Fibroblast of gingiva (primary cell): ENCODE data around the gene PCAT7.
"Not testable (repeated sequence)": the region's sequence is repeated elsewhere in the genome, so short reads cannot be mapped to it uniquely, and the experiment has no call there.

Experiments
- DNase-seq: peaks from one replicate; pipeline ENCODE4 v3.0.0-alpha.2; 2011; ENCODE audit warnings: low read depth

The PCAT7 gene

GRCh38 chr9:94563548-94563947 lies 8.7 kb downstream of the PCAT7 start:
- no peak for DNase-seq

GRCh38 chr9:94564279-94564678 lies 9.4 kb downstream of the PCAT7 start:
- DNase-seq, result not testable (repeated sequence)

DNA sequence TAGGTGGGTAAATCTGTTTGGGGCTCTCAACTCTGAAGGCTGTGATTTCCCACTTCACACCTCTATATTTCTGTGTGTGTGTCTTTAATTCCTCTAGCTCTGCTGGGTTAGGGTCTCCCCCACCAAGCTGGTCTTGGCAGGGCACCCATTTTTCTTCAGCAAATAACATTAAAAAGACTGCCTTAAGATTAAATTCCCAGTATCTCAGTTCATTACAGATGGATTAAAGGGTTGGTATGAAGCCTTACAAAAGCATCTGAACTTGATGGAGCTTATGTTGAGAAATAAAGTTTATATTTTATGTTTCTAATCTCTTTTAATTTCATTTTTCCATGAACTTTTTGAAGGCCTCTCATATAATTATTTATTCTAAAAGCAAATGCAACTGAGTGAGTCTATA lies 11.7 kb downstream of the PCAT7 start:
- no peak for DNase-seq

DNA sequence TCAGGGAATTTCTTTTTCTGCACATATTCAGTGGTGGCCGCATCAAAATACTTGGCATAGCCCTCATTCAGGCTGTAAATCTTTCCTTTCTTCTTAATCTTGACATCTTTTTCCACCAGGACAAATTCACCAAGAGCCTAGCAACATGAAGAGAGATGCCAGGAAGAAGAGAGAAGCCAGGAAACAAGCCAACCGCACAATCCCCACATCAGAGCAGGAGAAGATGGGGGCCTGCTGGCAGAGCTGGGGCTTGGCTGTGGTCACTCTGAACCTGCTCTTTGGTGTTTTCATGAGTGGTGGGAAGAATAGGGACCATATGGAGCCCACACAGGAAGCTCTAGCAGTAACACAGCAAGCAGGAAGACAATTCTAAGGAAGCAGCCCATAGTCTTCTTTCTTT lies 12.4 kb downstream of the PCAT7 start:
- no peak for DNase-seq

DNA sequence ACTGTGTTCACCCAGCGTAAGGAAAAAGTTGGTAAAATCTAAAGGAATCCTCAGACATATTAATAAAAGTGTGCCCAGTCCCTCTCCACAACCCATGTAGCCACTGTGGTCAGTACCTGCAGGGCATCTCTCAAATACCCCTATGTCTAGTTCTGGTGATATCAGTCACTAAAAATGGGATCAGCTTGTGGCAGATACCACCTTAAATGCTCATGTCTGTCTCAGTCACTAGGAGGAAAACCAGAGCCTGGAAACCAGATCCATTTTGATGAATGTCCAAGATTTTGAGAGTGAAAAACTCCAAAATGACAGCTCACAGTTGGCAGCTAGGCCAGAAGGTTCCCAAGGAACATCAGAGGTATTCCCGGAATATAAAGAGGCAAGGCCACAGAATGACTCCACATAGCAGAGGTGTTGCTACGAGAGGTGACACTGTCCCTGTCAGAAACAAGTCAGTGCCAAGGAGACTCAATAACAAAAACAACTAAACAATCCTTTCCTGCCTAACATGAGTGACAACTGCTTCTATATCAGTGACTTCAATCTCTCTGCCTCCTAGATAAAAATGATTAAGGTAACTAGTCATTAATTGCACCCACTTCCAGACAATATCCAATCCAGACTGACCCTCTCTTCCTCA lies 13.5 kb downstream of the PCAT7 start:
- no peak for DNase-seq

DNA sequence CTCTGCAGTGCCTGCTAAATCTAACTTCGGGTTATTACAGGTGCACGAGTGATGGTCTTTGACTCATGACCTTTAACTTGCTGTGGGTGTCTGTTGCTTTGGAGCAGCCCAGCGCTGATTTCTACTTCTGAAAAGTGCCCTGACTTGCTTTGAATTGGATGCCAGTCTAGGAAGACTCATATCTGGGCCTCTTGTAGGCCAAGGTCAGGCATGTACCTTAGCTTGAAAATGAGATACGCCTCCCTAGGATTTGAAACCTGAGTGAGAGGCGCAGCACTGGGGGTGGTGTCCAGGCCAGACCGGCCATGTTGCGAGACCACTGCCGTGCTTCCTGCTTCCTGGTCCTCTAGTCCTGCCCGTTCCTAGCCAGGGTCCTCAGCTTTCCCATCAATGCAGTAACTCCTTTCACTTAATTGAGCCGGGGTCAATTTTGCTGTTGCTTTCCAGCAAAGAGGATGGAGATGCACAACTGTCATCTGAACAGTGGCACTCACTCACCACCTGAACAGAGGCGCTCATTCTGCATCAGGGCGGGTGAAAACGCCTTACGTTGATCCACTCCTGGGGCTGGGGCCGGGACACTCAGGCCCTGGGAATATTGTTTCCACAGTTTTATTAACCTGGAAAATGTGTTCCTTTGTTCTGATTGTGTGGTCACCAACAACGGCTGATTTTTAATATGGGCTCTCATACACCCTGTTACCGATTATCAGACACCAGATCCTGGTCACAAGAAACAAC lies 14.3 kb downstream of the PCAT7 start:
- no peak for DNase-seq

- DNase-seq, result no peak
These were observed 21.2 kb downstream of the PCAT7 start for GRCh38 chr9:94576131-94576530.

GRCh38 chr9:94577036-94577435 lies 22.2 kb downstream of the PCAT7 start:
- DNase-seq, result no peak

- DNase-seq, result no peak
These were observed 22.7 kb downstream of the PCAT7 start for GRCh38 chr9:94577571-94577970.

DNA sequence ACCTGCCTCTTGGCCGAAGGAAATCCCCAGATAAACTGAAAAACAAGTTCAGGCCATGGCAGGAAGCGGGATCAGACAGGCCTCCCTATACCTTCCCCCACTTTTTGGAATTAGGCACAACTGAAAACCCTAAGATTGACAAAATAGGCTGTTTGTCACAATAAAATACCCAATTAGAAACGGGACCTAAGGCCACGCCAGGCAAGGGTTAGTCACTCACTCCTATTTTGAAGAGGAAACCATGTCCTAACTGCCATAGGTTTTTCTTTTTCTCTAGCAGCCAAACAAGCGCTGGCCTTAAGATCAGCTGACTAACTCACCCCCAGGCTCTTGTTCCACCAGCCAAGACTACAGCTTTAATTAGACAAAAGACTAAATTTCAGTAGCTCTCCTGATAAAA lies 26.8 kb downstream of the PCAT7 start:
- no peak for DNase-seq

DNA sequence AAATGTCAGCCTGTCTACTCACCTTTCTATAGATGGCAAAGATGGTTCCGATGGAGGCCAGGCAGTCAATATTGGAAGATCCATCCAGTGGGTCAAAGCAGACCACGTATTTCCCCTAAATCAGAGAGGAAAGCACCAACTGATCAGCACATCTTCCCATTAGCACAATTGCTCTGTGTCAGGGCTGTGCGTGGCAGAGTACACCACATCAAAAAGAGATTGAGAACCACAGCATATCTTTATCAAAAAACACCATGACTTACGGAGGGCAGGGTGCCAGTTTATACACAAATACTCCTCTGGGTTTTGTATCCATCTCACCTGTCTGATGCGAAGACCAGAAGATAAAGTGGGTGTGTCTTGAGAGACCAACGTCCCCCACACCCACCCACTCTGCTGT lies 29.7 kb downstream of the PCAT7 start:
- no peak for DNase-seq

DNA sequence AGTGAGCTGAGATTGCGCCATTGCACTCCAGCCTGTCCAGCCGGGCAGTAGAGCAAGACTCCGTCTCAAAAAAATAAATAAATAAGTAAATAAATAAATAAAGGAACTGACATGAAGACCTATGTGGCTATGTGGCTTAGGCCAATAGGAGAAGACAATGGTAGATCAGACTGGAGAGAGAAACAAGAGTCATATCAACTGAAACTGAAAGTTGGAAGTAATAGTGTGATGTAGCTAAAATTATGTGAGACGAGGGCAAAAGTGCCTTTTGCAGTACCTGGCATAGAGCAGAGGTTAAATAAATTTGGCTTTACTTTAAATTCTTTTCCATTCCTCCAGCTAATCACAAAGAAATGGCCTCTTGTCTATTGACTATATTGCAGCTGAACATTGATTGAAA lies 31.4 kb downstream of the PCAT7 start:
- no peak for DNase-seq

DNA sequence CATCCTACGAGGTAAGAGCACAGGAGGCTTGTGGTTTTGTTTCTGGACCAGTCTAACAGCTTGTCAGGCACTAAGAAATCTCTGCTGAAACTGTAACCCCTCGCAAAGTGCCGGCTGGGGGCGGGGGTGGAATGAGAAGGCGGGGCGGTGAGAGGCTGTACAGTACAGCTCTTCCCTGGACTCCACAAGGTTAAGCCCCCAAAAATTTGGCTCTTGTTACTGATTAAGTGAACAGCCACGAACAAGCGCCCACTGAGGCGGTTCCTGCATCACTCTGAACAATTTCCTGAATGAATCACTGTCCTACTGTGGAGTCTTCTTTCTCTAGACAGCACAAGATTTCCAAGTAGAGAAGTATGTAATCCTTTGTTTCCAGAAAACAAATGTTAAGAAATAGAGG lies 31.9 kb downstream of the PCAT7 start:
- DNase-seq, result no peak

- DNase-seq, result no peak
These were observed 33.8 kb downstream of the PCAT7 start for GRCh38 chr9:94588681-94589080.

DNA sequence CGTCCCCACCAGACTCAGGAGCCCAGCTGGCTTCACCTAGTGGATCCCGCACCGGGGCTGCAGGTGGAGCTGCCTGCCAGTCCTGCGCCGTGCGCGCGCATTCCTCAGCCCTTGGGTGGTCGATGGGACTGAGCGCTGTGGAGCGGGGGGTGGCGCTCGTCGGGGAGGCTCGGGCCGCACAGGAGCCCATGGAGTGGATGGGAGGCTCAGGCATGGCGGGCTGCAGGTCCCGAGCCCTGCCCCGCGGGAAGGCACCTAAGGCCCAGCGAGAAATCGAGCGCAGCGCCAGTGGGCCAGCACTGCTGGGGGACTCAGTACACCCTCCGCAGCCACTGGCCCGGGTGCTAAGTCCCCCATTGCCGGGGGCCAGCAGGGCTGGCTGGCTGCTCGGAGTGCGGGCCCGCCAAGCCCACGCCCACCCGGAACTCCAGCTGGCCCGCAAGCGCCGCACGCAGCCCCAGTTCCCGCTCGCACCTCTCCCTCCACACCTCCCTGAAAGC lies 36.2 kb downstream of the PCAT7 start:
- not testable (repeated sequence) for DNase-seq

GRCh38 chr9:94591876-94592275 lies 37.0 kb downstream of the PCAT7 start:
- DNase-seq, result no peak

- DNase-seq, result not testable (repeated sequence)
These were observed 37.8 kb downstream of the PCAT7 start for GRCh38 chr9:94592683-94593082.

DNA sequence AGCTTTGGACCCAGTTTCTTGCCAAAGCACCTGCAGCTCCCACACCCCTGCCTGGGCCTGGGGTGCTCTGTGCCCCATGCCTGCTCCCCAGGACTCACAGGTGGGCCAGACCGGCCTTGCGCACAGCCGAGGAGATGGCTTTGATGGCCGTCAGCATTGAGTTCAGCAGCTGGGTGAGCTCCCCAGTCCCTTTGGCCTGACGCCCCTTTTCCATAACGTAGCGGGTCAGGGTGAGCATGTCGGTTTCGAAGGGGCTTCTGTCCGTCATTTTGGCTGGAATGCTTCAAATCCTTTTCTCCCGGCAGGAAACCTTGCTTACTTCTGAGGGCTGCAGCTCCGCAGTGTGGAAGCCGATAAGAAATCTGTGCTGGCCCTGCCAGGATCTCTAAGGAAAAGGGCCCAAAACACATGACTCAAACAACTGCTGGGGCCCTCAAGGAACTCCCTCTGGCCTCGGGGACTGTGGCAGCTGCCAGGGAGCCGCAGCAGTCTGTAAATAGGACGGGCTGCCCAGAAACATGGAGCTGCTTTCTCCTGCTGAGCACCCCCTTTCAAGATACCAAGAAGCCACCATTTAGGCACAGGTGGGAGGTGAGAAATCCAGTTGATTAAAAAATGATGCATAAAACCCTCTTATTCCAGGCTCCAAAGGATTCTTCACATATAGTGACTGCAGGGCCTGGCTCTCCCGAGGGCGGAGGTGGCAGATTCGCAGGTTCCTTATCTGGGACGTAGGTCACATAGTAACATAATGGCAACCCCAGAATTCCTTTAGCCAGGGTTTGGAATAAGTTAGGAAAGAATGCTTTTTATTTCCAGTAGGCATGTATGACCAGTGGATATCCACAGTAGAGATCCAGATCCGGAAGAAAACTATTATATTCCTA lies 38.8 kb downstream of the PCAT7 start, which contains the start of gene FBP2:
TSS of gene FBP2 (minus strand) at position 366 of the 887 bp plus-strand sequence. CDS start at position 268, 98 bp downstream.
- no peak for DNase-seq

- DNase-seq, result no peak
These were observed 44.2 kb downstream of the PCAT7 start for GRCh38 chr9:94599102-94599501.

- no peak for DNase-seq
These were observed 45.4 kb downstream of the PCAT7 start for GRCh38 chr9:94600258-94600657.

DNA sequence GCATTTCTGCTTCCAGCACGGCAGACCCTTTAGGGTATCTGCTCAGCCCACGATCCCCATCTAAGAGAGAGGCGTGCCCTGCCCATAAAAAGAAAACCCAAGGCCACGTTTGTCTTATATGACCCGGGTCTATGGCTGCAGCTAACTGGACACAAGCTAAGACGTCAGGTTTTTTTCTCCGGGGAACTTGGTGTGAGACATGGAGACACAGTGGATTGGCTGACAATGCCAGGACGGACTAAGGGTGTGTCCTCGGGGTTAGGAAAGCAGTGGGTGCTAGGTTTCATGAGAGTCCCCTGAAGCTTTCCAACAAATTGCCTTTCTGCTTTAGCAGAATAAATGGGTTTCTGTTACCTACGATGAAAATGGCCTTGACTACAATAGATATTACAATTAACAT lies 45.8 kb downstream of the PCAT7 start:
- DNase-seq, result no peak

GRCh38 chr9:94602666-94603065 lies 47.8 kb downstream of the PCAT7 start:
- no peak for DNase-seq
